HT-29 (cell line): ENCODE results near the gene VPS18. TPM values are rescaled to one million over a fixed set of nuclear protein-coding genes. Genes with fewer than 3 reads are reported as not detected.

Experiments
- DNase-seq: peaks from one replicate; pipeline ENCODE4 v3.0.0-alpha.2; 2015; ENCODE audit warnings: low spot score
- total RNA-seq: library from RNA; depleted of rRNA; stranded (reverse); fragments of >200 nt; shearing (Covaris generic); gene quantifications from 2 replicates; pipeline ENCODE4 v1.2.3, GENCODE V29; 2014

VPS18 gene
- total RNA-seq, 1 experiment from 2014 or later = 75.8 TPM

GRCh38 chr15:40867199-40867598, 27.1 kb upstream of the VPS18 start:
- no peak for DNase-seq

- no peak for DNase-seq
Measured at GRCh38 chr15:40869686-40870085, 24.6 kb upstream of the VPS18 start.

- no peak for DNase-seq
Measured at GRCh38 chr15:40870716-40871115, 23.5 kb upstream of the VPS18 start.

GRCh38 chr15:40871749-40872617, 22.3 kb upstream of the VPS18 start:
- DNase-seq = peak; percentile 92

GRCh38 chr15:40872791-40873693, 21.2 kb upstream of the VPS18 start:
- DNase-seq = no peak

- DNase-seq = peak; percentile 86
Measured at GRCh38 chr15:40873694-40874561, 20.3 kb upstream of the VPS18 start, which contains the start of gene RHOV. TSS of gene RHOV (minus strand) at chr15:40874234. CDS start at chr15:40874139, 95 bp downstream.

- DNase-seq = no peak
Measured at GRCh38 chr15:40875991-40876730, 18.1 kb upstream of the VPS18 start.

- DNase-seq = no peak
Measured at GRCh38 chr15:40877694-40878093, 16.6 kb upstream of the VPS18 start.

- DNase-seq = peak; percentile 51
Measured at GRCh38 chr15:40878785-40879184, 15.5 kb upstream of the VPS18 start.

GRCh38 chr15:40879609-40880008, 14.6 kb upstream of the VPS18 start:
- DNase-seq = no peak

- no peak for DNase-seq
Measured at GRCh38 chr15:40881351-40881750, 12.9 kb upstream of the VPS18 start.

- DNase-seq = no peak
Measured at GRCh38 chr15:40886586-40886985, 7.7 kb upstream of the VPS18 start.

- no peak for DNase-seq
Measured at GRCh38 chr15:40889112-40889511, 5.1 kb upstream of the VPS18 start.

- DNase-seq = no peak
Measured at GRCh38 chr15:40891138-40891537, 3.1 kb upstream of the VPS18 start.

- DNase-seq = peak; percentile 92
Measured at GRCh38 chr15:40891810-40892446, 2.3 kb upstream of the VPS18 start.

GRCh38 chr15:40892447-40893012, 1.7 kb upstream of the VPS18 start:
- no peak for DNase-seq

GRCh38 chr15:40893019-40893670, 1.1 kb upstream of the VPS18 start:
- DNase-seq = no peak

GRCh38 chr15:40894681-40895448, 615 bp downstream of the VPS18 start:
- DNase-seq = peak; percentile 85
